Left ventricle myocardium inferior (tissue), 1 donor: ENCODE measurements around the gene MTAP. TPM values are rescaled to one million over a fixed set of nuclear protein-coding genes. Genes with fewer than 3 reads are reported as not detected.
"Not testable (repeated sequence)": the region's sequence is repeated elsewhere in the genome, so short reads cannot be mapped to it uniquely, and the experiment has no call there.

Source experiments
- DNase-seq: peaks from one replicate; pipeline ENCODE4 v3.0.0-alpha.2; 2020
- H3K27ac ChIP-seq: fragments of 200-600 bp; replicated peaks from 2 replicates; pipeline ENCODE4 v1.8.0; 2021
- H3K27me3 ChIP-seq: fragments of 200-600 bp; 2 replicates; pipeline ENCODE4 v1.8.0; 2021; ENCODE audit warnings: low read depth
- H3K36me3 ChIP-seq: fragments of 200-600 bp; 2 replicates; pipeline ENCODE4 v1.8.0; 2021
- H3K4me1 ChIP-seq: fragments of 200-600 bp; 2 replicates; pipeline ENCODE4 v1.8.0; 2021
- H3K4me3 ChIP-seq: fragments of 200-600 bp; 2 replicates; pipeline ENCODE4 v1.8.0; 2021; ENCODE audit warnings: mild to moderate bottlenecking, moderate library complexity
- H3K9me3 ChIP-seq: fragments of 200-600 bp; replicated peaks from 2 replicates; pipeline ENCODE4 v1.8.0; 2021
- intact Hi-C: fragments of 100-400 bp; cut with micrococcal nuclease; formaldehyde crosslinking; loops from one replicate; pipeline ENCODE4 v1.11.0; 2022
- total RNA-seq: library from RNA; stranded (reverse); fragmentation: NEBNext Ultra II Directional; extraction: Animal tissue kit (Norgen Biotek cat#: 25700); gene quantifications from one replicate; pipeline ENCODE4 v1.2.1, GENCODE V29; 2021
- TF ChIP-seq, protein P1 (sequence below): fragments of 200-600 bp; IDR thresholded peaks from 2 replicates; pipeline ENCODE4 v1.8.0; 2021; ENCODE audit warnings: antibody characterized with exemption, mild to moderate bottlenecking, borderline replicate concordance
- donor health status: DM: no; HTN: yes; CAD: no; lungs with severe emphysema.

Gene MTAP
- total RNA-seq, 1 donor from 2014 or later = 25.3 TPM

GRCh38 chr9:21936161-21936560 is 133.7 kb downstream of the MTAP start:
- DNase-seq = no peak
- peaks cover 10% of the 10 kb centered on the region for H3K36me3 ChIP-seq
- no peaks in the 10 kb centered on the region for H3K9me3 ChIP-seq
- intact Hi-C loops = no loop called here
- H3K27me3 ChIP-seq = no peaks in the 10 kb centered on the region
- H3K4me1 ChIP-seq = no peaks in the 10 kb centered on the region
- H3K4me3 ChIP-seq = no peak overlapping the region
- no peak overlapping the region for H3K27ac ChIP-seq
- TF ChIP-seq, protein P1, sequence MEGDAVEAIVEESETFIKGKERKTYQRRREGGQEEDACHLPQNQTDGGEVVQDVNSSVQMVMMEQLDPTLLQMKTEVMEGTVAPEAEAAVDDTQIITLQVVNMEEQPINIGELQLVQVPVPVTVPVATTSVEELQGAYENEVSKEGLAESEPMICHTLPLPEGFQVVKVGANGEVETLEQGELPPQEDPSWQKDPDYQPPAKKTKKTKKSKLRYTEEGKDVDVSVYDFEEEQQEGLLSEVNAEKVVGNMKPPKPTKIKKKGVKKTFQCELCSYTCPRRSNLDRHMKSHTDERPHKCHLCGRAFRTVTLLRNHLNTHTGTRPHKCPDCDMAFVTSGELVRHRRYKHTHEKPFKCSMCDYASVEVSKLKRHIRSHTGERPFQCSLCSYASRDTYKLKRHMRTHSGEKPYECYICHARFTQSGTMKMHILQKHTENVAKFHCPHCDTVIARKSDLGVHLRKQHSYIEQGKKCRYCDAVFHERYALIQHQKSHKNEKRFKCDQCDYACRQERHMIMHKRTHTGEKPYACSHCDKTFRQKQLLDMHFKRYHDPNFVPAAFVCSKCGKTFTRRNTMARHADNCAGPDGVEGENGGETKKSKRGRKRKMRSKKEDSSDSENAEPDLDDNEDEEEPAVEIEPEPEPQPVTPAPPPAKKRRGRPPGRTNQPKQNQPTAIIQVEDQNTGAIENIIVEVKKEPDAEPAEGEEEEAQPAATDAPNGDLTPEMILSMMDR = no peak

- Histone ChIP-seq H3K4me3 (no peak overlapping the region), H3K4me1 (no peaks in the 10 kb centered on the region), H3K36me3 (no peaks in the 10 kb centered on the region), H3K27me3 (peaks cover 18% of the 10 kb centered on the region), H3K9me3 (no peaks in the 10 kb centered on the region), H3K27ac (no peak overlapping the region)
- TF ChIP-seq, protein P1 = no peak
- intact Hi-C loops = no loop called here
- DNase-seq = no peak
Measured at GRCh38 chr9:21941337-21941995, 139.0 kb downstream of the MTAP start.

DNA sequence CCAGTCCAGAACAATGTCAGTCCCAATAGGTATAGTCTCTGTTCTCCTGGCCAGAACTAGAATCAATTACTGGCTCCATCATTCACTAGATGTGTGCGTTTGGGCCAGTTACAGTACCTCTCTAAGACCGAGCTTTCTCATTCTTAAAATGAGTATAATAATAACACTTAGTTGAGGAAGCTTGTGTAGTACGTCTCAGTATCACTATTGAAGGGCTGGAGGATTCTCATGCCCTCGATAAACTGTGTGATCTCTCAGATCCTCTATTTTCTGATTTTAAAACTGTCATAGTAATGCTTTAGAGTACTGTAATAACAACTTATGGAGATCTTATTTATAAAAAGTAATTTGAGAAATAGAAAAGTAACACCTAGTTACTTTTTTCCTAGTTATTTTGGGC is 141.0 kb downstream of the MTAP start:
- Histone ChIP-seq H3K9me3 (no peaks in the 10 kb centered on the region), H3K27ac (no peak overlapping the region), H3K4me1 (no peaks in the 10 kb centered on the region), H3K36me3 (no peaks in the 10 kb centered on the region), H3K4me3 (no peak overlapping the region), H3K27me3 (peaks cover 22% of the 10 kb centered on the region)
- DNase-seq = no peak
- intact Hi-C loops = no loop called here
- TF ChIP-seq, protein P1 = no peak

DNA sequence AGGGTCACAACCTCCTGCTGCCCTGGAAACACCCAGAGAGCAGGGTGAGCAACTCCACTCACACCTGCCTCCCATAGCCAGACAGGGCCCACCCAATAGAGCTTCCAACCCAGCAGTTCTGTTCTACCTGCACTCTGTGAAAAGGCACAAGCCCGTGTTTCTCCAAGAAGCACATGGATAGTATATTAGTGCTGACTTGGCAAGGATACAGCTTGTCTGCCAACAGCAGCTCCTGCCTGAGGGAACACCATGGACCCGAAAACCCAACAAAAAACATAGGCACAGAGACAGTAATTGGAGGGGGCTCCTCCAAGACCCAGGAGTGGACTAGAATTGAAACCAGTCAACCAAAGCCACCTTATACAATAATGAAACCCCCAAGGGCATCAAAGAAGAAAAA is 143.2 kb downstream of the MTAP start:
- H3K9me3 ChIP-seq = no peaks in the 10 kb centered on the region
- H3K27ac ChIP-seq = no peak overlapping the region
- DNase-seq = no peak
- TF ChIP-seq, protein P1 = no peak
- no peak overlapping the region for H3K4me3 ChIP-seq
- H3K27me3 ChIP-seq = peaks cover 22% of the 10 kb centered on the region
- no peaks in the 10 kb centered on the region for H3K4me1 ChIP-seq
- intact Hi-C loops = no loop called here
- no peaks in the 10 kb centered on the region for H3K36me3 ChIP-seq

DNA sequence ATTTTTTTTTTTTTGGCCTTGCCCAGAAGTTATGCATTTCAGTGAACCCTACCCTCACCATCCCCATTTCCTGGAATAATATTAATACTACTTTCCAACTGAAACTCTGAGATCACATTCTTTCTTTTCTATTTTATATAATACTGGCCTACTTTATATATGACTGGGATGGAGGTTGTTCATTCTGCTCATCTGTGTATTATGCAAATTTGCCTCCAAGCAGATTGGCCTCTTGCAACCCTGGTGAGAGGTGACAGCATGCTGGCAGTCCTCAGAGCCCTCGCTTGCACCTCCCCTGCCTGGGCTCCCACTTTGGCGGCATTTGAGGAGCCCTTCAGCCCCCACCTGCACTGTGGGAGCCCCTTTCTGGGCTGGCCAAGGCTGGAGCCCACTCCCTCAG is 156.4 kb downstream of the MTAP start:
- Histone ChIP-seq H3K9me3 (peaks cover 13% of the 10 kb centered on the region), H3K36me3 (no peaks in the 10 kb centered on the region), H3K27ac (no peak overlapping the region), H3K27me3 (peaks cover 64% of the 10 kb centered on the region), H3K4me3 (no peak overlapping the region), H3K4me1 (no peaks in the 10 kb centered on the region)
- intact Hi-C loops = no loop called here
- no peak for DNase-seq
- TF ChIP-seq, protein P1 = no peak

GRCh38 chr9:21959268-21959667 is 156.8 kb downstream of the MTAP start:
- H3K4me1 ChIP-seq, H3K36me3 ChIP-seq, DNase-seq, intact Hi-C loops, H3K27ac ChIP-seq, H3K4me3 ChIP-seq: not testable (repeated sequence)
- Histone ChIP-seq H3K9me3 (peaks cover 13% of the 10 kb centered on the region), H3K27me3 (peaks cover 64% of the 10 kb centered on the region)
